ENCODE data around the gene PPP1R9B.

Gene PPP1R9B

GRCh38 chr17:50187394-50187725 lies 36.9 kb upstream of the PPP1R9B start:
- Histone ChIP-seq H3K27ac (ENCODE audit: low read depth in 2 of 2, low read length in 2 of 2) (no peak overlapping the region), H3K9ac (ENCODE audit: low read depth in 1 of 2, low read length in 2 of 2) (no peak overlapping the region), H3K27me3 (ENCODE audit: control insufficient read depth in 2 of 2, insufficient read depth in 2 of 2, low read length in 2 of 2) (no peaks in the 10 kb centered on the region), H3K9me3 (ENCODE audit: control insufficient read depth in 2 of 2, low read length in 2 of 2) (no peaks in the 10 kb centered on the region), H3K4me1 (ENCODE audit: control insufficient read depth in 2 of 2, insufficient read depth in 2 of 2, low read length in 2 of 2) (peaks cover 0 to 2% of the 10 kb centered on the region in 2 donors), H3K4me3 (ENCODE audit: low read length in 2 of 2) (no peak overlapping the region), H3K36me3 (ENCODE audit: control insufficient read depth in 2 of 2, insufficient read depth in 2 of 2, low read length in 2 of 2) (peaks cover 3 to 11% of the 10 kb centered on the region in 2 donors)

GRCh38 chr17:50186661-50187393 lies 36.4 kb upstream of the PPP1R9B start:
- peaks cover 3 to 11% of the 10 kb centered on the region in 2 donors for H3K36me3 ChIP-seq (ENCODE audit: control insufficient read depth in 2 of 2, insufficient read depth in 2 of 2, low read length in 2 of 2)
- H3K9me3 ChIP-seq (ENCODE audit: control insufficient read depth in 2 of 2, low read length in 2 of 2), result no peaks in the 10 kb centered on the region
- no peak overlapping the region for H3K27ac ChIP-seq (ENCODE audit: low read depth in 2 of 2, low read length in 2 of 2)
- peaks cover 0 to 2% of the 10 kb centered on the region in 2 donors for H3K4me1 ChIP-seq (ENCODE audit: control insufficient read depth in 2 of 2, insufficient read depth in 2 of 2, low read length in 2 of 2)
- no peak overlapping the region for H3K4me3 ChIP-seq (ENCODE audit: low read length in 2 of 2)
- H3K9ac ChIP-seq (ENCODE audit: low read depth in 1 of 2, low read length in 2 of 2), result no peak overlapping the region
- no peaks in the 10 kb centered on the region for H3K27me3 ChIP-seq (ENCODE audit: control insufficient read depth in 2 of 2, insufficient read depth in 2 of 2, low read length in 2 of 2)

DNA sequence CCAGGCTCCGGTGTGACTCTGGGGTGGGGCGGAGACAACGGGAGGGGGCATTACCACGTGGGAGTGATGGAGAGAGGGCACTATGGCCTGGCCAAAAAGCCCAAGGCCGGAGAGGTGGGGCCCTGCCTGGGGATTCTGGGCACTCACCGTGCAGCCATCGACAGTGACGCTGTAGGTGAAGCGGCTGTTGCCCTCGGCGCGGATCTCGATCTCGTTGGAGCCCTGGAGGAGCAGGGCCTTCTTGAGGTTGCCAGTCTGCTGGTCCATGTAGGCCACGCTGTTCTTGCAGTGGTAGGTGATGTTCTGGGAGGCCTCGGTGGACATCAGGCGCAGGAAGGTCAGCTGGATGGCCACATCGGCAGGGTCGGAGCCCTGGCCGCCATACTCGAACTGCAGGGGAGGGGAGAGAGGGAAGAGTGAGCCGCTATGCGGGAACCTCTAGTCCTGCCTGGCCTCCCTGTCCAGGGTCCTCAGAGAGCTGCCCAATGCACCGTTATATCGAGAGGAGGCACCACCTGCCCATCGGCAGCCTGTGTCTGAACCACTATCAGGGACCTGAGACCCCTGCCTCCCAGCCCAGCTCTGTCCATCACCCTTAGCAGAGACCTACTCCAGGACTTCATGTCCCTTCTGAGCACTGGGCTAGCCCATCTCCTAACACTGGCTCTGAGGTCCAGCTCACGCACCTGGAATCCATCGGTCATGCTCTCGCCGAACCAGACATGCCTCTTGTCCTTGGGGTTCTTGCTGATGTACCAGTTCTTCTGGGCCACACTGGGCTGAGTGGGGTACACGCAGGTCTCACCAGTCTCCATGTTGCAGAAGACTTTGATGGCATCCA lies 35.4 kb upstream of the PPP1R9B start:
- peaks cover 3% of the 10 kb centered on the region in 2 donors for H3K36me3 ChIP-seq (ENCODE audit: control insufficient read depth in 2 of 2, insufficient read depth in 2 of 2, low read length in 2 of 2)
- H3K4me1 ChIP-seq (ENCODE audit: control insufficient read depth in 2 of 2, insufficient read depth in 2 of 2, low read length in 2 of 2), result peaks cover 0 to 2% of the 10 kb centered on the region in 2 donors

DNA sequence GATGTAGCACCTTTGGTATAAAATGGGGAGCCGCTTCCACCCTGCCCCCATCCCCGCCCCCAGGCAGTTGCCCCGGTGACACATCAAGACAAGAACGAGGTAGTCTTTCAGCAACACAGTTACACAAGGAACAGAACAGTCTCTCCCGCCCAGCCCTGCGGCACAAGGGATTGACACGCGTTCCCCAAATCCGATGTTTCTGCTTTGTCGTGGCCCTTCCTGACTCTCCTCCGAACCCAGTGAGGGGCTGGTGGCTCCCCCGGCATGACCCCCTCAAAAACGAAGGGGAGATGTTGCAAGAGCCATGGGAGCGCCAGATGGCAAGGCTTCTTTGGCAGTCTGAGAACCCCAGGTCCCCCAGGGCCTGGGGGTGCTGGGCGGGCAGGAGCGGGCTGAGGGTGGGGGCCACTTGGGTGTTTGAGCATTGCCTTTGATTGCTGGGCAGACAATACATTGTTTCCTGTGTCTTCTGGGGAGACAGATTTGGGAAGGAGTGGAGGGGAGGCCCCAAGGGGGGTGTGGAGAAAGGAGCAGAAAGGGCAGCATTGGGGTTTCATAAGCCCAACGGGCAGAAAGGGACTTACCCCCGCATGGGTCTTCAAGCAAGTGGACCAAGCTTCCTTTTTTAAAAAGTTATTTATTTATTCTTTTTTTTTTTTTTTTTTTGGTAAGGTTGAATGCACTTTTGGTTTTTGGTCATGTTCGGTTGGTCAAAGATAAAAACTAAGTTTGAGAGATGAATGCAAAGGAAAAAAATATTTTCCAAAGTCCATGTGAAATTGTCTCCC lies 34.3 kb upstream of the PPP1R9B start:
- Histone ChIP-seq H3K9me3 (ENCODE audit: control insufficient read depth in 2 of 2, low read length in 2 of 2) (no peaks in the 10 kb centered on the region), H3K27ac (ENCODE audit: low read depth in 2 of 2, low read length in 2 of 2) (peak overlapping the region in 1 of 2 donors; percentile 37), H3K27me3 (ENCODE audit: control insufficient read depth in 2 of 2, insufficient read depth in 2 of 2, low read length in 2 of 2) (no peaks in the 10 kb centered on the region), H3K9ac (ENCODE audit: low read depth in 1 of 2, low read length in 2 of 2) (no peak overlapping the region), H3K4me1 (ENCODE audit: control insufficient read depth in 2 of 2, insufficient read depth in 2 of 2, low read length in 2 of 2) (peaks cover 0 to 2% of the 10 kb centered on the region in 2 donors), H3K36me3 (ENCODE audit: control insufficient read depth in 2 of 2, insufficient read depth in 2 of 2, low read length in 2 of 2) (peaks cover 3% of the 10 kb centered on the region in 2 donors), H3K4me3 (ENCODE audit: low read length in 2 of 2) (no peak overlapping the region)

More for the DNA sequence above, 35.4 kb upstream of the PPP1R9B start:
- Histone ChIP-seq H3K4me3 (ENCODE audit: low read length in 2 of 2) (no peak overlapping the region), H3K27ac (ENCODE audit: low read depth in 2 of 2, low read length in 2 of 2) (no peak overlapping the region), H3K9me3 (ENCODE audit: control insufficient read depth in 2 of 2, low read length in 2 of 2) (no peaks in the 10 kb centered on the region), H3K27me3 (ENCODE audit: control insufficient read depth in 2 of 2, insufficient read depth in 2 of 2, low read length in 2 of 2) (no peaks in the 10 kb centered on the region), H3K9ac (ENCODE audit: low read depth in 1 of 2, low read length in 2 of 2) (no peak overlapping the region)

GRCh38 chr17:50184064-50184463 lies 33.6 kb upstream of the PPP1R9B start:
- H3K27me3 ChIP-seq (ENCODE audit: control insufficient read depth in 2 of 2, insufficient read depth in 2 of 2, low read length in 2 of 2), result no peaks in the 10 kb centered on the region
- peaks cover 0 to 2% of the 10 kb centered on the region in 2 donors for H3K4me1 ChIP-seq (ENCODE audit: control insufficient read depth in 2 of 2, insufficient read depth in 2 of 2, low read length in 2 of 2)
- no peak overlapping the region for H3K27ac ChIP-seq (ENCODE audit: low read depth in 2 of 2, low read length in 2 of 2)
- H3K36me3 ChIP-seq (ENCODE audit: control insufficient read depth in 2 of 2, insufficient read depth in 2 of 2, low read length in 2 of 2), result peaks cover 3% of the 10 kb centered on the region in 2 donors
- no peaks in the 10 kb centered on the region for H3K9me3 ChIP-seq (ENCODE audit: control insufficient read depth in 2 of 2, low read length in 2 of 2)
- no peak overlapping the region for H3K4me3 ChIP-seq (ENCODE audit: low read length in 2 of 2)
- H3K9ac ChIP-seq (ENCODE audit: low read depth in 1 of 2, low read length in 2 of 2), result no peak overlapping the region

DNA sequence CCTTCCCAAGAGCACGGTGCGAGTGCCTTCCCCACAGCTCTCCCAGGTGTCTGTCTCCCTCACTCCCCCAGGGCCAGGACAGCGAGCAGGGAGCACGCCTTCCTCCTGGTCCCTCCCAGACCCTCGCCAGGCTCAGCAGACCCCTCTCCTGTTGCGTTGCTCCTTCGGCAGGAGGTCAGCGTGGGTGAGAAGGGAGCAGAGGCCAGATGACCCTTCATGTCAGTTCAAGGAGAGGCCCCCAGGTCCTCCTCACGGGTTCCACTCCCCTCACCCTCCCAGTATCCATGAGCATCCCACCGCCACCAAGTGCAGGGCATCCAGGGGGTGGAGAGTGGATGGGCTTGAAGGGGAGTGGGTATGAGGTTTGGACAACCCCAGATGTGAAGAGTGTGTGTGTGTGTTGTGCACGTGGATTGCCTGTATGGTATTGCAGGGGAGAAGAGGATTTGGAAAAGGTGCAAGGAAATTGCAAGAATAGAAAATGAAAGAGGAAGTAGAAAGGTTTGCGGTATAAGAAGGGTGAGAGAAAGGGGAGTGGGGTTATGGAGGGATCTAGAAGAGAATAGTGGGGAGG lies 33.0 kb upstream of the PPP1R9B start:
- Histone ChIP-seq H3K9ac (ENCODE audit: low read depth in 1 of 2, low read length in 2 of 2) (no peak overlapping the region), H3K9me3 (ENCODE audit: control insufficient read depth in 2 of 2, low read length in 2 of 2) (no peaks in the 10 kb centered on the region), H3K36me3 (ENCODE audit: control insufficient read depth in 2 of 2, insufficient read depth in 2 of 2, low read length in 2 of 2) (peaks cover 3% of the 10 kb centered on the region in 2 donors), H3K4me3 (ENCODE audit: low read length in 2 of 2) (no peak overlapping the region), H3K27ac (ENCODE audit: low read depth in 2 of 2, low read length in 2 of 2) (no peak overlapping the region), H3K27me3 (ENCODE audit: control insufficient read depth in 2 of 2, insufficient read depth in 2 of 2, low read length in 2 of 2) (no peaks in the 10 kb centered on the region), H3K4me1 (ENCODE audit: control insufficient read depth in 2 of 2, insufficient read depth in 2 of 2, low read length in 2 of 2) (peaks cover 0 to 4% of the 10 kb centered on the region in 2 donors)

DNA sequence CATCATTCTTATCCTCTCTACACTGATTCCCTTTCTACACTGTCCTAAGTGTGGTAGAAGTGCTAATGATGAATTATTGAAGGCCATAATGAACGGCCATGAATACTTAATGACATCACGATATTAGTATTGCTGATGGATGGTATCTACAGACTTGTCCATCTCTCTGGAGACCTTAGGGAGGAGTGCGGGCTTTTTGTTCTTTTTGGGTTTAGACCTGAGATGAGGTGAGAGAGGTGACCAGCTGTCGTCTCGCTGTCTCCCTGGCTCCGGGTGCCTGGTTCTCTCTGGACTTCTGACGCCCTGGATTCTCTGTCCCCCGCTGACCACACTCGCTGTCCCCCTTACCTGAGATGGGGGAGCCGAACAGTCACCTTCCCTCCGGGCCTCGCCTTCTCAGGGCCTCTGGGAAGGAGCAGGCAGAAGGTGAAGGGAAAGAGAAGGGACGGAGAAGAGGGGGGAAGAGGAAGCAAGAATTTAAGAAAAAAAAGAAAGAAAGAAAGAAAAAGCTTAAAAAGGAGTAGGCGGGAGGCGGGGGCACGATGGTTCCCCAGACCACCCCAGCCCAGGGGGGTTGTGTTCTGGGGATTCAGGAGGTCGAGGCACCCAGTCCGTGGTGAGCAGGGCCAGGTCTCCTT lies 32.4 kb upstream of the PPP1R9B start:
- Histone ChIP-seq H3K9ac (ENCODE audit: low read depth in 1 of 2, low read length in 2 of 2) (no peak overlapping the region), H3K27me3 (ENCODE audit: control insufficient read depth in 2 of 2, insufficient read depth in 2 of 2, low read length in 2 of 2) (no peaks in the 10 kb centered on the region), H3K4me1 (ENCODE audit: control insufficient read depth in 2 of 2, insufficient read depth in 2 of 2, low read length in 2 of 2) (peaks cover 5 to 10% of the 10 kb centered on the region in 2 donors), H3K36me3 (ENCODE audit: control insufficient read depth in 2 of 2, insufficient read depth in 2 of 2, low read length in 2 of 2) (peaks cover 3% of the 10 kb centered on the region in 2 donors), H3K9me3 (ENCODE audit: control insufficient read depth in 2 of 2, low read length in 2 of 2) (no peaks in the 10 kb centered on the region), H3K27ac (ENCODE audit: low read depth in 2 of 2, low read length in 2 of 2) (no peak overlapping the region), H3K4me3 (ENCODE audit: low read length in 2 of 2) (no peak overlapping the region)

GRCh38 chr17:50181591-50182560 lies 31.4 kb upstream of the PPP1R9B start:
- no peak overlapping the region for H3K4me3 ChIP-seq (ENCODE audit: low read length in 2 of 2)
- H3K27ac ChIP-seq (ENCODE audit: low read depth in 2 of 2, low read length in 2 of 2), result no peak overlapping the region
- peaks cover 7 to 16% of the 10 kb centered on the region in 2 donors for H3K4me1 ChIP-seq (ENCODE audit: control insufficient read depth in 2 of 2, insufficient read depth in 2 of 2, low read length in 2 of 2)
- peaks cover 3% of the 10 kb centered on the region in 2 donors for H3K36me3 ChIP-seq (ENCODE audit: control insufficient read depth in 2 of 2, insufficient read depth in 2 of 2, low read length in 2 of 2)
- H3K9me3 ChIP-seq (ENCODE audit: control insufficient read depth in 2 of 2, low read length in 2 of 2), result no peaks in the 10 kb centered on the region
- no peak overlapping the region for H3K9ac ChIP-seq (ENCODE audit: low read depth in 1 of 2, low read length in 2 of 2)
- H3K27me3 ChIP-seq (ENCODE audit: control insufficient read depth in 2 of 2, insufficient read depth in 2 of 2, low read length in 2 of 2), result no peaks in the 10 kb centered on the region

DNA sequence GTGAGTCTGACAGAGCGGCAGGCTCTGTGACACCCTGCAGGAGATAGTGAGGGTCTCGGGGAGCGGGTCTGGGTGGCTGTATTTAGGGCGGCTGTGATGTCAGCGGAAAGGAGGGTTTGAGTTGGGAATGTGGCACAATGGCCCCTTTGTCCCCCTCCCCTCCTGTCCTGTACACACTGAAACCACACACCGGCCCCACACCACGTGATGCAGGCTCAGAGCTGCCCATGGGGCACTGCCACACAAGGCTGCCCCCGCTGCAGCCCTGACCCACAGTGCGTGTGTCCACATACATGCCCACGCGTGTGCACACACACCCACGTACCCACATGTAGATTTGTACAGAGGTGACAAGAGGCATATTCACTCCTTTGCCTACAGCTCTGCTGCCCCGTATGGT lies 30.7 kb upstream of the PPP1R9B start:
- Histone ChIP-seq H3K4me1 (ENCODE audit: control insufficient read depth in 2 of 2, insufficient read depth in 2 of 2, low read length in 2 of 2) (peaks cover 7 to 13% of the 10 kb centered on the region in 2 donors), H3K36me3 (ENCODE audit: control insufficient read depth in 2 of 2, insufficient read depth in 2 of 2, low read length in 2 of 2) (peaks cover 0 to under 1% of the 10 kb centered on the region in 2 donors), H3K4me3 (ENCODE audit: low read length in 2 of 2) (no peak overlapping the region), H3K27me3 (ENCODE audit: control insufficient read depth in 2 of 2, insufficient read depth in 2 of 2, low read length in 2 of 2) (no peaks in the 10 kb centered on the region), H3K27ac (ENCODE audit: low read depth in 2 of 2, low read length in 2 of 2) (no peak overlapping the region), H3K9ac (ENCODE audit: low read depth in 1 of 2, low read length in 2 of 2) (no peak overlapping the region), H3K9me3 (ENCODE audit: control insufficient read depth in 2 of 2, low read length in 2 of 2) (no peaks in the 10 kb centered on the region)

All from mucosa of rectum (tissue), 2 donors.